Measurements from ENCODE around the gene GPATCH8.

GPATCH8 gene

GRCh38 chr17:44359458-44360143 is 143.6 kb downstream of the GPATCH8 start:
- TF ChIP-seq CTCF (IDR thresholded peaks at IDR 0.05; ENCODE audit: low read depth, low read length), result no peak
- no peak overlapping the region for H3K4me3 ChIP-seq (replicated peaks in 1 of 2; ENCODE audit: low read depth in 2 of 2, low read length in 2 of 2)
- DNase-seq (ENCODE audit: low read depth in 2 of 2), result no peak

GRCh38 chr17:44359006-44359405 is 144.2 kb downstream of the GPATCH8 start:
- no peak for TF ChIP-seq CTCF (IDR thresholded peaks at IDR 0.05; ENCODE audit: low read depth, low read length)
- H3K4me3 ChIP-seq (replicated peaks in 1 of 2; ENCODE audit: low read depth in 2 of 2, low read length in 2 of 2), result no peak overlapping the region

GRCh38 chr17:44358066-44358465 is 145.1 kb downstream of the GPATCH8 start:
- no peak for TF ChIP-seq CTCF (IDR thresholded peaks at IDR 0.05; ENCODE audit: low read depth, low read length)
- H3K4me3 ChIP-seq (replicated peaks in 1 of 2; ENCODE audit: low read depth in 2 of 2, low read length in 2 of 2), result no peak overlapping the region

More at GRCh38 chr17:44359006-44359405, 144.2 kb downstream of the GPATCH8 start:
- no peak for DNase-seq (ENCODE audit: low read depth in 2 of 2)

GRCh38 chr17:44356241-44356640 is 147.0 kb downstream of the GPATCH8 start:
- DNase-seq (ENCODE audit: low read depth in 2 of 2), result no peak
- no peak for TF ChIP-seq CTCF (IDR thresholded peaks at IDR 0.05; ENCODE audit: low read depth, low read length)
- H3K4me3 ChIP-seq (replicated peaks in 1 of 2; ENCODE audit: low read depth in 2 of 2, low read length in 2 of 2), result no peak overlapping the region

More at GRCh38 chr17:44358066-44358465, 145.1 kb downstream of the GPATCH8 start:
- no peak for DNase-seq (ENCODE audit: low read depth in 2 of 2)

GRCh38 chr17:44355642-44356099 is 147.5 kb downstream of the GPATCH8 start:
- no peak for TF ChIP-seq CTCF (IDR thresholded peaks at IDR 0.05; ENCODE audit: low read depth, low read length)
- no peak overlapping the region for H3K4me3 ChIP-seq (replicated peaks in 1 of 2; ENCODE audit: low read depth in 2 of 2, low read length in 2 of 2)
- DNase-seq (ENCODE audit: low read depth in 2 of 2), result no peak

GRCh38 chr17:44354582-44355561 is 148.3 kb downstream of the GPATCH8 start:
- DNase-seq (ENCODE audit: low read depth in 2 of 2), result no peak
- no peak overlapping the region for H3K4me3 ChIP-seq (replicated peaks in 1 of 2; ENCODE audit: low read depth in 2 of 2, low read length in 2 of 2)
- TF ChIP-seq CTCF (IDR thresholded peaks at IDR 0.05; ENCODE audit: low read depth, low read length), result peak; percentile 25

Measured in cardiac fibroblast (primary cell).